ENCODE data around the gene PPP1R3E. TPM values are rescaled to one million over a fixed set of nuclear protein-coding genes. Genes with fewer than 3 reads are reported as not detected.

Gene PPP1R3E
- total RNA-seq, 1 experiment from 2014 or later = 1.2 TPM

GRCh38 chr14:23316300-23316699 is 13.6 kb upstream of the PPP1R3E start:
- H3K4me3 ChIP-seq = no peak overlapping the region
- DNase-seq (ENCODE audit: low read depth in 1 of 2, low spot score in 2 of 2) = no peak
- H3K9me3 ChIP-seq (replicated peaks) = no peaks in the 10 kb centered on the region
- peaks cover 9% of the 10 kb centered on the region for H3K4me1 ChIP-seq (replicated peaks)
- no peak overlapping the region for H3K27ac ChIP-seq
- H3K36me3 ChIP-seq = peaks cover 40% of the 10 kb centered on the region
- no peaks in the 10 kb centered on the region for H3K27me3 ChIP-seq (replicated peaks)

GRCh38 chr14:23310546-23310945 is 7.9 kb upstream of the PPP1R3E start:
- no peaks in the 10 kb centered on the region for H3K27me3 ChIP-seq (replicated peaks)
- H3K4me3 ChIP-seq = no peak overlapping the region
- H3K27ac ChIP-seq = no peak overlapping the region
- H3K4me1 ChIP-seq (replicated peaks) = peaks cover 16% of the 10 kb centered on the region
- H3K9me3 ChIP-seq (replicated peaks) = no peaks in the 10 kb centered on the region
- DNase-seq (ENCODE audit: low read depth in 1 of 2, low spot score in 2 of 2) = no peak
- H3K36me3 ChIP-seq = peaks cover 56% of the 10 kb centered on the region

GRCh38 chr14:23308721-23309445 is 6.2 kb upstream of the PPP1R3E start:
- Histone ChIP-seq H3K4me1 (replicated peaks) (peaks cover 16% of the 10 kb centered on the region), H3K27ac (no peak overlapping the region), H3K9me3 (replicated peaks) (no peaks in the 10 kb centered on the region), H3K27me3 (replicated peaks) (no peaks in the 10 kb centered on the region), H3K4me3 (no peak overlapping the region), H3K36me3 (peaks cover 49% of the 10 kb centered on the region)
- no peak for DNase-seq (ENCODE audit: low read depth in 1 of 2, low spot score in 2 of 2)

GRCh38 chr14:23307687-23308644 is 5.3 kb upstream of the PPP1R3E start:
- DNase-seq (ENCODE audit: low read depth in 1 of 2, low spot score in 2 of 2) = no peak
- Histone ChIP-seq H3K27me3 (replicated peaks) (no peaks in the 10 kb centered on the region), H3K4me3 (peak overlapping the region; percentile 64)

GRCh38 chr14:23307146-23307530 is 4.5 kb upstream of the PPP1R3E start:
- Histone ChIP-seq H3K27ac (peak overlapping the region; percentile 64), H3K4me1 (replicated peaks) (peaks cover 24% of the 10 kb centered on the region), H3K9me3 (replicated peaks) (no peaks in the 10 kb centered on the region), H3K36me3 (peaks cover 46% of the 10 kb centered on the region), H3K4me3 (peak overlapping the region; percentile 64), H3K27me3 (replicated peaks) (no peaks in the 10 kb centered on the region)
- no peak for DNase-seq (ENCODE audit: low read depth in 1 of 2, low spot score in 2 of 2)

More at GRCh38 chr14:23307687-23308644, 5.3 kb upstream of the PPP1R3E start:
- no peak overlapping the region for H3K27ac ChIP-seq
- no peaks in the 10 kb centered on the region for H3K9me3 ChIP-seq (replicated peaks)
- H3K36me3 ChIP-seq = peaks cover 46% of the 10 kb centered on the region
- peaks cover 16% of the 10 kb centered on the region for H3K4me1 ChIP-seq (replicated peaks)

- peak within 1 kb of the TSS; percentile 64 for H3K27ac ChIP-seq
- H3K4me3 ChIP-seq = peak within 1 kb of the TSS; percentile 64
- peaks cover 41% of the 10 kb centered on the region for H3K36me3 ChIP-seq
- H3K27me3 ChIP-seq (replicated peaks) = no peaks in the 10 kb centered on the region
- DNase-seq (ENCODE audit: low read depth in 1 of 2, low spot score in 2 of 2) = peak; percentile 78 to 92
- H3K9me3 ChIP-seq (replicated peaks) = no peaks in the 10 kb centered on the region
- H3K4me1 ChIP-seq (replicated peaks) = peaks cover 27% of the 10 kb centered on the region
These were observed 3.9 kb upstream of the PPP1R3E start, which contains the start of gene BCL2L2 for GRCh38 chr14:23306412-23307145. BCL2L2 (plus strand) TSS chr14:23306833; CDS start chr14:23307768, 935 bp downstream.

- Histone ChIP-seq H3K36me3 (no peaks in the 10 kb centered on the region), H3K4me1 (replicated peaks) (peaks cover 36% of the 10 kb centered on the region), H3K27ac (peak overlapping the region; percentile 24), H3K4me3 (peak overlapping the region; percentile 62), H3K9me3 (replicated peaks) (no peaks in the 10 kb centered on the region), H3K27me3 (replicated peaks) (no peaks in the 10 kb centered on the region)
- no peak for DNase-seq (ENCODE audit: low read depth in 1 of 2, low spot score in 2 of 2)
These were observed 730 bp downstream of the PPP1R3E start for GRCh38 chr14:23301969-23302289.

- Histone ChIP-seq H3K4me1 (replicated peaks) (peaks cover 35% of the 10 kb centered on the region), H3K27ac (peak overlapping the region; percentile 85), H3K27me3 (replicated peaks) (no peaks in the 10 kb centered on the region), H3K36me3 (no peaks in the 10 kb centered on the region), H3K4me3 (peak overlapping the region; percentile 62), H3K9me3 (replicated peaks) (no peaks in the 10 kb centered on the region)
- DNase-seq (ENCODE audit: low read depth in 1 of 2, low spot score in 2 of 2) = peak; percentile 98
These were observed 1.2 kb downstream of the PPP1R3E start for GRCh38 chr14:23301288-23301968.

GRCh38 chr14:23300687-23301223 is 1.9 kb downstream of the PPP1R3E start:
- H3K4me3 ChIP-seq = peak overlapping the region; percentile 62
- no peaks in the 10 kb centered on the region for H3K9me3 ChIP-seq (replicated peaks)
- H3K36me3 ChIP-seq = no peaks in the 10 kb centered on the region
- peak overlapping the region; percentile 33 for H3K27ac ChIP-seq
- DNase-seq (ENCODE audit: low read depth in 1 of 2, low spot score in 2 of 2) = peak in 1 of 2 experiments; percentile 40
- peaks cover 32% of the 10 kb centered on the region for H3K4me1 ChIP-seq (replicated peaks)
- H3K27me3 ChIP-seq (replicated peaks) = no peaks in the 10 kb centered on the region

GRCh38 chr14:23299986-23300686 is 2.5 kb downstream of the PPP1R3E start:
- H3K4me3 ChIP-seq = peak overlapping the region; percentile 62
- no peak for DNase-seq (ENCODE audit: low read depth in 1 of 2, low spot score in 2 of 2)
- H3K4me1 ChIP-seq (replicated peaks) = peaks cover 32% of the 10 kb centered on the region
- H3K9me3 ChIP-seq (replicated peaks) = no peaks in the 10 kb centered on the region
- H3K27me3 ChIP-seq (replicated peaks) = no peaks in the 10 kb centered on the region
- peak overlapping the region; percentile 33; the same call in 1 of the 2 replicates for H3K27ac ChIP-seq
- no peaks in the 10 kb centered on the region for H3K36me3 ChIP-seq

GRCh38 chr14:23299211-23299957 is 3.3 kb downstream of the PPP1R3E start:
- peak in 1 of 2 experiments; percentile 28 for DNase-seq (ENCODE audit: low read depth in 1 of 2, low spot score in 2 of 2)
- Histone ChIP-seq H3K4me3 (no peak overlapping the region), H3K27ac (no peak overlapping the region)

More at GRCh38 chr14:23299211-23299957, 3.3 kb downstream of the PPP1R3E start:
- H3K27me3 ChIP-seq (replicated peaks) = no peaks in the 10 kb centered on the region
- H3K4me1 ChIP-seq (replicated peaks) = peaks cover 35% of the 10 kb centered on the region
- no peaks in the 10 kb centered on the region for H3K9me3 ChIP-seq (replicated peaks)
- no peaks in the 10 kb centered on the region for H3K36me3 ChIP-seq
